Rectal smooth muscle tissue (tissue), 1 donor: Measurements from ENCODE around the gene GPATCH8.
A peak's percentile ranks its signal among the peaks of the same experiment; 100 is the strongest.
"Not testable (repeated sequence)": the region's sequence is repeated elsewhere in the genome, so short reads cannot be mapped to it uniquely, and the experiment has no call there.

Experiments
- H3K27ac ChIP-seq: one replicate; pipeline ENCODE4 v1.7.0; 2013; ENCODE audit warnings: low read depth, low read length, inconsistent platforms
- H3K27me3 ChIP-seq: one replicate; pipeline ENCODE4 v1.7.0; 2013; ENCODE audit warnings: low read length; ENCODE audit not compliant: control insufficient read depth, insufficient read depth
- H3K36me3 ChIP-seq: one replicate; pipeline ENCODE4 v1.7.0; 2013; ENCODE audit warnings: low read length; ENCODE audit not compliant: control insufficient read depth, insufficient read depth
- H3K4me1 ChIP-seq: one replicate; pipeline ENCODE4 v1.7.0; 2013; ENCODE audit warnings: low read length; ENCODE audit not compliant: control insufficient read depth, insufficient read depth
- H3K4me3 ChIP-seq: one replicate; pipeline ENCODE4 v1.7.0; 2013; ENCODE audit warnings: low read length
- H3K9ac ChIP-seq: one replicate; pipeline ENCODE4 v1.7.0; 2013; ENCODE audit warnings: low read length

GPATCH8 gene

DNA sequence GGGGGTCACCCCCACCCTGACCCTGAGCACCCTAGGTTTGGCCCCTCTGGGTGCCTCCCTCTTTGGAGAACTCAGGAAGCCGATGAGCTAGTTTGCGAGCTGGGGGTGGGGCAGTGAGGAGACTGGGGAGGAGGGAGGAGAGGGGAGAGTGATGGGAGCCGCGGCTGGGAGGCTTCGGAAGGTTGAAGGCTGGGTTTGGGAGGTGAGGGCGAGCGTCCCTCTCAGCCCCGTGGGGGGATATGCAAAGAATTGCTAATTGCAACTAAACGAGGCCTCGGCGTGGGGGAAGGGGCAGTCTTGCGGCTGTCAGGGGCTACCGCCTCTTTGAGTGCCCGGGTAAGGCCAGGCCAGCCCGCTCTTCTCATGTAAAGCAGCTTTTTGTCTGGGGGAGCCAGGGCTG lies 36.5 kb upstream of the GPATCH8 start:
- Histone ChIP-seq H3K4me3 (no peak overlapping the region), H3K27ac (no peak overlapping the region), H3K4me1 (no peaks in the 10 kb centered on the region), H3K27me3 (no peaks in the 10 kb centered on the region), H3K36me3 (no peaks in the 10 kb centered on the region), H3K9ac (no peak overlapping the region)

DNA sequence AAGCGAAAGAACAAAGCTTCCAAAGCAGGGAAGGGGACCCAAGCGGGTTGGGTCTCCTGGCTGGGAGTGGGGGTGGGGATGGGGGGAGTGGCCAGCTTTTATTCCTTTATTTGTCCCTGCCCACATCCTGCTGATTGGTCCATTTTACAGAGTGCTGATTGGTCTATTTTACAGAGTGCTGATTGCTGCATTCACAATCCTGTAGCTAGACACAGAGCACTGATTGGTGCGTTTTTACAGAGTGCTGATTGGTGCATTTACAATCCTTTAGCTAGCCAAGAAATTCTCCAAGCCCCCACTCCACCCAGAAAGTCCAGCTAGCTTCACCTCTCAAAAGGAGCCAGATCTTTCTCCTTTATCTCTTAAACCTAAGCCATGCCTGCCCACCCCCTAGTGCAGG lies 34.7 kb upstream of the GPATCH8 start:
- H3K27me3 ChIP-seq, H3K4me3 ChIP-seq, H3K4me1 ChIP-seq, H3K27ac ChIP-seq, H3K36me3 ChIP-seq, H3K9ac ChIP-seq: not testable (repeated sequence)

GRCh38 chr17:44536090-44536953 lies 33.1 kb upstream of the GPATCH8 start:
- Histone ChIP-seq H3K9ac (no peak overlapping the region), H3K36me3 (no peaks in the 10 kb centered on the region), H3K27ac (no peak overlapping the region), H3K4me1 (peaks cover 4% of the 10 kb centered on the region), H3K27me3 (no peaks in the 10 kb centered on the region), H3K4me3 (no peak overlapping the region)

- Histone ChIP-seq H3K27ac (peak overlapping the region; percentile 16), H3K9ac (no peak overlapping the region)
Observed at GRCh38 chr17:44533533-44534246, 30.5 kb upstream of the GPATCH8 start.

DNA sequence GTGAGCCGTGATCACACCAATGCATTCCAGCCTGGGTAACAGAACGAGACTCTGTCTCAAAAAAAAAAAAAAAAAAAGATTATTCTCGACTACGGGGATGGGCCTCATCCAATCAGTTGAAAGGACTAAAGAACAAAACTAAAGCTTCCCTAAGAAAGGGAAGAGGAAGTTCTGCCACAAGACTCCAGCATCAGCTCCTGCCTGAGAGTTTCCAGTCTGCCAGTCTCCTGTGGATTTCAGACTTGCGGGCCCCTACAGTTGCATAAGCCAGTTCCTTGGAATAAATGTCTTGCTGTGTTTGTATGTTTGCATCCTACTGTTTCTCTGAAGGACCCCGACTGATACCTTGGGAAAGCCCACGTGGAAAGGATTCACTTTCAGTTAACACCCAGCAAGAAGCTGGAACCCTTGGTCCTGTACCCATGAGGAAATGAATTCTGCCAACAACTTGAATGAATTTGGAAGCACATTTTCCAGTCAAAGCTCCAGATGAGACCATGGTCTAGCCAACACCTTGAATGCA lies 27.8 kb upstream of the GPATCH8 start:
- Histone ChIP-seq H3K36me3 (no peaks in the 10 kb centered on the region), H3K27ac (no peak overlapping the region), H3K9ac (no peak overlapping the region), H3K4me1 (peaks cover 4% of the 10 kb centered on the region), H3K27me3 (no peaks in the 10 kb centered on the region), H3K4me3 (no peak overlapping the region)

More at GRCh38 chr17:44533533-44534246, 30.5 kb upstream of the GPATCH8 start:
- H3K27me3 ChIP-seq = no peaks in the 10 kb centered on the region
- H3K36me3 ChIP-seq = no peaks in the 10 kb centered on the region
- peak overlapping the region; percentile 14 for H3K4me3 ChIP-seq
- H3K4me1 ChIP-seq = peaks cover 4% of the 10 kb centered on the region

DNA sequence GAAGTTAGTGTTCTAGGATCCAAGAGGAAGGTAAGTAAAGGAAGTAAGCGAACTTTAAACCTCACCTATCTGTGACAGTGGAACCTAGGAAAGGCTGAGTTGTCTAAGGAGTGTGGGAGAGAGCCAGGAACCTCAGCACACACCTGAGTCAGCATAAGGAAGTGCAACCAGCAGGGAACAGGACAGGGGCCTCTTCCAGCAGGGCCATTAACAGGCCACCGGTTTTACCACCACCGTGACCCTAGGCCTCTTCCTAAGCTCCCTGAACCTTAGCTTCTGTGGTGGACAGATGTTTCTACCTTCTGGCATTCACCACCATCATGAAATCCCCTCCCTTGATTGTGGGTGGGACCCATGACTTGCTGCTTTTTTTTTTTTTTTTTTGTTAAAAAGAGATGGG lies 26.7 kb upstream of the GPATCH8 start:
- no peaks in the 10 kb centered on the region for H3K36me3 ChIP-seq
- H3K4me3 ChIP-seq = no peak overlapping the region
- peaks cover 4% of the 10 kb centered on the region for H3K4me1 ChIP-seq
- no peaks in the 10 kb centered on the region for H3K27me3 ChIP-seq
- H3K27ac ChIP-seq = no peak overlapping the region
- H3K9ac ChIP-seq = no peak overlapping the region

GRCh38 chr17:44527954-44528353 lies 24.7 kb upstream of the GPATCH8 start:
- Histone ChIP-seq H3K4me3 (no peak overlapping the region), H3K27ac (no peak overlapping the region), H3K36me3 (no peaks in the 10 kb centered on the region), H3K4me1 (no peaks in the 10 kb centered on the region), H3K9ac (no peak overlapping the region), H3K27me3 (no peaks in the 10 kb centered on the region)

- no peaks in the 10 kb centered on the region for H3K36me3 ChIP-seq
- no peak overlapping the region for H3K27ac ChIP-seq
- H3K9ac ChIP-seq = no peak overlapping the region
- H3K4me1 ChIP-seq = no peaks in the 10 kb centered on the region
- H3K27me3 ChIP-seq = no peaks in the 10 kb centered on the region
- no peak overlapping the region for H3K4me3 ChIP-seq
Observed at GRCh38 chr17:44527102-44527501, 23.9 kb upstream of the GPATCH8 start.

GRCh38 chr17:44523672-44523972 lies 20.4 kb upstream of the GPATCH8 start:
- Histone ChIP-seq H3K27ac (no peak overlapping the region), H3K4me1 (no peaks in the 10 kb centered on the region), H3K4me3 (no peak overlapping the region), H3K9ac (no peak overlapping the region), H3K36me3 (no peaks in the 10 kb centered on the region), H3K27me3 (no peaks in the 10 kb centered on the region)

DNA sequence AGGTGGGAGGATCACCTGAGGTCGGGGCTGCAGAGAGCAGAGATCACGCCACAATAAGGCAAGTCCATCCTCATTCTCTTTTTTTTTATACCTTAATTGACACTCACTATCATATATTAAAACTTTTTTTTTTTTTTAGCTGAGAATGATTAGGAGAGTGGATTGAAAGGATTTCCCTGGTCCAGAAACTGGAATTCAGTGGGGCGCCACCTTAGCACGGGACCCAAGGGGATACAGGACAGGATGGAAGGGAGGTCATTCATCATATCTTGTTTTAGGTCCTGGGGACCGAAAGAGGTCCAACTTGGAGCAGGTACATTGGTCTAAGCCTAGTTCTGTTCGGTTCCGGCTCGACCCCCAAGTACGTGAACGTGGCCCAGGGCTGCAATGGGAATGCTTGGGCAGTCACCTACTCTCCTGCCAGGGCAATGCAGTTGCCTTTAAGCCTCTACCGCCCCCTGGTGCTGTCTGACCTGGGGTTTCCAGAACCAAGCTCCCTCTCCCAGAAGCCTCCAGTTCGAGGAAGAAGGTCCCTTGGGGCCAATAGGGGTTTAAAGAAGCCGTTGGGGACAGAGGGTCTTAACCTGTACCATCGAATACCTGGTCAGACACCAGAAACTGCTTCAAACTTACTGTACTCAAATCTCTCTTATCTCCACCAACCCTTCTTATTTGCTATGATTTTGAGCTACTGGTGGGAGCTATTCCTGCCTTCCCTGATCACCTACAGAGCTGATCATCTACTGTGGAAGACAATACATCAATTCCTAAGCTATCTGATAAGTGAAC lies 19.9 kb upstream of the GPATCH8 start:
- Histone ChIP-seq H3K9ac (no peak overlapping the region), H3K36me3 (no peaks in the 10 kb centered on the region), H3K4me1 (no peaks in the 10 kb centered on the region), H3K27ac (no peak overlapping the region), H3K4me3 (no peak overlapping the region), H3K27me3 (no peaks in the 10 kb centered on the region)

GRCh38 chr17:44518032-44518431 lies 14.8 kb upstream of the GPATCH8 start:
- Histone ChIP-seq H3K4me1 (no peaks in the 10 kb centered on the region), H3K4me3 (no peak overlapping the region), H3K27ac (no peak overlapping the region), H3K27me3 (no peaks in the 10 kb centered on the region), H3K9ac (no peak overlapping the region), H3K36me3 (no peaks in the 10 kb centered on the region)
